ENCODE results near the gene RDH12.
"Not testable (repeated sequence)": the region's sequence is repeated elsewhere in the genome, so short reads cannot be mapped to it uniquely, and the experiment has no call there.

The RDH12 gene

GRCh38 chr14:67709346-67709745 lies 7.7 kb downstream of the RDH12 start:
- not testable (repeated sequence) for DNase-seq

DNA sequence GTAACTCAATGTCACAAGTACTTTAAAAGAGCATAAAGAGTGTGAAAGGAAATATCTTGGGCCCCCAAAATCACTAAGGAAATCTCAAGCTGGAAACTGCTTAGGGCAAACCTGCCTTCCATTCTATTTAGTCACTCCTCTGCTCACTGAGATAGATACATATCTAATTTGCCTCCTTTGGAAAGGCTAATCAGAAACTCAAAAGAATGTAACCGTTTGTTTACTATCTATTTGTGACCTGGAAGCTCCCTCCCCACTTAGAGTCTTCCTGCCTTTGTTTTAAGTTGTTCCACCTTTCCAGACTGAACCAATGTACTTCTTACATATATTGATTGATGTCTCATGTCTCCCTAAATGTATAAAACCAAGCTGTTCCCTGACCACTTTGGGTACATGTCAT lies 8.1 kb downstream of the RDH12 start:
- DNase-seq: not testable (repeated sequence)

- DNase-seq: no peak
These were observed 8.5 kb downstream of the RDH12 start for GRCh38 chr14:67710209-67710608.

- no peak for DNase-seq
These were observed 15.4 kb downstream of the RDH12 start for GRCh38 chr14:67717048-67717447.

DNA sequence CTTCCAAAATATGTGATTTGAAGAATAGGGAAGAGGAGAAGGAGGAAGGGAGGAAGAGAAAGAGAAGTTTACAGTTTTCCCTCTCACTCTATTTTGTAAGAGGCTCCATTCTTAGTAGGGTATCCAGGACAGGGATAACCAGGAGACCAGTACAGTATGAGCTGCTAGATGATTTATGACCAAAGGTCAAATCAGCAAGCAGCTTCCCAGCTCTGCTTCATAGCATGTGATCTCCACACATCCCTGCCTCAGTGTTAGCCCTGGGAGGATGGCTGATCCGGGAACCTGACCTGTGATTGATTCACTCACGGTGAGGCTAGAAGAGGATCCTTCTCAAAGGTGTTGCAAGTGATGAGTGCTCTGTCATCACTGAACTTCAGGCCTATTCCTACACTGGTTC lies 16.6 kb downstream of the RDH12 start:
- DNase-seq: no peak

DNA sequence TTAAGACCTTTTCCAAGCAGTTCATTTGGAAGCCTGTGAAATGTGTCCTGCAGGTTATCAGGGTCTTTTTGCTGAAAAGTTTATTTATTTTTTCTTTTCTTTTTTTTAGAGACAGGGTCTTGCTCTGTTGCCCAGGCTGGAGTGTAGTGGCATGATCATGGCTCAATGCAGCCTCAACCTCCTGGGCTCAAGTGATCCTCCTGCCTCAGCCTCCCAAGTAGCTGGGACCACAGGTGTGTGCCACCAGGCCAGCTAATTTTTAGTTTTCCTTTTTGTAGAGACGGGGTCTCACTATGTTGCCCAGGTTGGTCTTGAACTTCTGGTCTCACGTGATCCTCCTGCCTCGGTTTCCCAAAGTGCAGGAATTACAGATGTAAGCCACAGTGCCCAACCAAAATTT lies 17.7 kb downstream of the RDH12 start:
- not testable (repeated sequence) for DNase-seq

DNA sequence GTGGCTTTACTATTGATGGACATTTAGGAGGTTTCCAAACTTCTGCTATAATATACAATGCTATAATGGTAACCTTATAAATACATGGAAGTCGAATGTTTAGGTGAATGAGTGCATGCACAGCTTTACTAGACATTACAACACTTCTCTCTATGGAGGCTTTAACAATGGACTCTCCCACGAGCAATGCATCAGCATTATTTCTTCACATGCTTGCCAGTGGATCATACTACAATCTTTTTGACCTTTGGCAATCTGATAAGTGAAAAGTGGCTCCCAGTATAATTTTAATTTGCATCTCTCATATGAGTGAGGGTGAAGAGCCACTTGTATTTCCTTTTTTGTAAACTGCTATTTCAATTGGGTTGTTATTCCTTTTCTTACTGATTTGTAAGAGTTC lies 18.2 kb downstream of the RDH12 start:
- DNase-seq: no peak

DNA sequence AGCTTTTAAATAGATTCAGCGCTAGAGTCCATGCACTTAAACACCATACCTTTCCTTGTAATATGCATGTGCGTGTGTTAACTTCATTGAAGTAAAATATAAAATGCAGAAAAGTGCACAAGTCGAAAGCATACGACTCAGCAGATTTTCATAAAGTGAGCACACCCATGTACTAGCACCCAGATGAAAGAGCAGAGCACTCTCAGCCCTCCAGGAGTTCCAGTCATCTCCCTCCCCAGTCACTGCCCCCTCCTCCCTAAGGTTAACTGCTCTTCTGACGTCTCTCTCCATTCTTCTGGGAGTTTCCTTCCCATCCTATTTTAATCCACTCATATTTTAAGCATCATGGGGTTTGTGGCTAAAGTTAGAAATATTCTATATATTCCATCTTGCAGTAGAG lies 20.2 kb downstream of the RDH12 start:
- no peak for DNase-seq

GRCh38 chr14:67722293-67722692 lies 20.6 kb downstream of the RDH12 start:
- DNase-seq: no peak

DNA sequence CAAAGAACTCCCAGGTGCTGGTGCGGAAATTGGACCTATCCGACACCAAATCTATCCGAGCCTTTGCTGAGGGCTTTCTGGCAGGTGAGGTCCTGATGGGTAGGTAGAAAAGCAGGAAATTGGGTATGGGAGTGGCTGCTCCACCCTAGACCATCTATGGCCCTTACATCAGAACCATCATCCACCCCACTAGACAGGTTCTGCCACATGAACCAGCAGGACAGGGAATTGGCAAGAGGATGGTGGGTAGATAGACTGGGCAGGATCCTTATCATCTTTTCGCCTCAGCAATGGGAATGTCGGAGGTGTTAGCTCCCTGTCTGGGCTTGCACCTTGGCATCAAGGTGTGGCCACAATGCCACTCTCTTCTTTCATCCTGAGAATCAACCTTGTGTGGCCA lies 23.5 kb downstream of the RDH12 start:
- no peak for DNase-seq

DNA sequence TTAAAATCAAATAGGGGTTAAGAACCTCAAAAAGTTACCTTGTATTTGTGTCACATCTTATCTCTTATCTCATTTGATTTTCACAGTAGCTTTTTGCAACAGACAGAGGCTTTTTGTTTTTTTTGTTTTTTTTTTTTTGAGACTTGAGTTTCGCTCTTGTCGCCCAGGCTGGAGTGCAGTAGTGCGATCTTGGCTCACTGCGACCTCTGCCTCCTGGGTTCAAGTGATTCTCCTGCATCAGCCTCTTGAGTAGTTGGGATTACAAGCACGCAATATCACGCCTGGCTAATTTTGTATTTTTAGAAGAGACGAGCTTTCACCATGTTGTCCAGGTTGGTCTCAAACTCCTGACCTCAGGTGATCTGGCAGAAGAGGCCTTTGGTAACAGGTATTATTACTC lies 25.7 kb downstream of the RDH12 start:
- DNase-seq: no peak

DNA sequence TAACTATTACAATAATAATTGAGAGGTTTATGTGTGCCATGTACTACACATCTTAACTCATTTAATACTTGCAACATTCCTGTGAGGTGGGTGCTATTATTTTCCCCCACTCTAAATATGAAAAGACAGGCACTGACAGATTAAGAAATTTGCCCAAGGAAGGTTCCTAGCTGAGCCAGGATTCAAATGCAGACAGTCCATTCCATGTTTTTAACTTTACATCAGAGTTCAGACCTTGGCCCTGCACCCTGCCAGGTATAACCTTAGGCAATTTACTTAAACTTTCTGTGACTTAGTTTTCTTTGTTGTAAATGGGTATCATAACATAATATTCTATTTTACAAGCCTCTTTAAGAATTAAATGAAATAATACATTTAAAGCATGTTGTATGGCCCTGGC lies 26.6 kb downstream of the RDH12 start:
- DNase-seq: no peak

- DNase-seq: no peak
These were observed 27.6 kb downstream of the RDH12 start for GRCh38 chr14:67729072-67729885.

DNA sequence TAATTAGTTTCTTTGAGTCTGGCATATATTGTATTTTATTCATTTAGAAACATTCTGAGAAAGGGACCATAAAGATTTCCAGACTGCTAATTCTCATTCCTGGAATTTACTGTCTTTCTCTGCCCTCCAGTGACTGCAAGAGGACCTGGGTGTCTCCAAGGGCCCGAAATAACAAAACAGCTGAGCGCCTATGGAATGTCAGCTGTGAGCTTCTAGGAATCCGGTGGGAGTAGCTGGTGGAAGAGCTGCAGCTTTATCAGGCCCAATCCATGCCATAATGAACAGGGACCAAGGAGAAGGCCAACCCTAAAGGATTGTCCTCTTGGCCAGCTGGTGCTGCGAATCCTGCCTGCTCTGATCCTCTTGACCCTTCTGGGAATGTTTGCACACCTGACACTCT lies 31.9 kb downstream of the RDH12 start:
- DNase-seq: no peak

DNA sequence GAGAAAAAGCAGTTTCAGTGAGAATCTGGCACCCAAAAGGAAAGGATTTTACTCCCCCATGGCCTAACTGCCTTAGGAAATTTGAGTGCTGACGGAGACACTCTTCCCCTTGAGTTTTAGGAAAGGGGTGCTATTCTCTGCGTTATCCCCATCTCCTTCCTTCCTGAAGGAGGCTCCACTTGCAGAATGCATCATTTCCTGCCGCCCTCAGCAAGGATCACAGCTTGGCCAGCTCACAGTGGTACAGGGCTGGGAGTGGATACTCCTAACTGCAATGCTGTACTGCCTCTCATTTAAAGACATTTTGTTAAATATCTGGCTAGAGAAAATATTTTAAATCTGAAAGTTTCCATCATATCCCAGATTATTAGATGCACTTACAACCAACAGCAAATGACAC lies 33.0 kb downstream of the RDH12 start:
- DNase-seq: no peak

- no peak for DNase-seq
These were observed 33.9 kb downstream of the RDH12 start for GRCh38 chr14:67735336-67736147.

GRCh38 chr14:67736771-67737170 lies 35.1 kb downstream of the RDH12 start:
- DNase-seq: no peak

DNA sequence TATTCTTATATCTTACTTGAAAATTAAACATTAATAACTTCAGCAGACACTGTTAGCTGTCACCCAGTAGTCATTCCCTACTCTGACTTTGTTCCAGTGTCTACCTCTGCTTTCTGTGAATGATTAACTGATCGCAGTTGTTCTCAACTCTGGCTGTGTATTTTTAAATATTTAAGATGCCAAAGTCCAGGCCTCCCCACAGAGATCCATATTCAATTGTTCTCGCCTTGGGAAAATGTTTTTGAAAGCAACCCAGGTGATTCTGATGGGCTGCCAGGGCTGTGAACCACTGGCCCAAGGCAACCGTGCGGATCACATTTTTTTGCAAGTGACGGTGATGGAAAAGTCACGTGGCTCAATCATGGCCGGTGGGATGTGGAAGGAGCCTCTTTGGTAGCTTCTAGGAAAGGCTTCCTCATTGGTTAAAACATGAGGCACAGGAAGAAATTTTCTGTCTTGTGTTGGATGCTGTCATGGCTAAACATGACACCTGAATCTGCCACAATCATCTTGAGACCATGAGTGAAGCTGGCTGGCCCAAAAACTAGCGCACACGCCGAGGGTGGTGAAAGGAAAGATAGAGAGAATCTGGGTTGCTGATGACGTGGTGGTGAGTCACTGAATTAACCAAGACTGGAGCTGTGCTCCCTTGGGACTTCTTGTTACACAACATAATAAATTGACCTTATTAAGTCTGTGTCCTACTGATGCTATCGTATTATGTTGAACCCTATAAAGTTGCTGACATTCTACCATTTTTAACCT lies 37.2 kb downstream of the RDH12 start:
- DNase-seq: peak; percentile 13

DNA sequence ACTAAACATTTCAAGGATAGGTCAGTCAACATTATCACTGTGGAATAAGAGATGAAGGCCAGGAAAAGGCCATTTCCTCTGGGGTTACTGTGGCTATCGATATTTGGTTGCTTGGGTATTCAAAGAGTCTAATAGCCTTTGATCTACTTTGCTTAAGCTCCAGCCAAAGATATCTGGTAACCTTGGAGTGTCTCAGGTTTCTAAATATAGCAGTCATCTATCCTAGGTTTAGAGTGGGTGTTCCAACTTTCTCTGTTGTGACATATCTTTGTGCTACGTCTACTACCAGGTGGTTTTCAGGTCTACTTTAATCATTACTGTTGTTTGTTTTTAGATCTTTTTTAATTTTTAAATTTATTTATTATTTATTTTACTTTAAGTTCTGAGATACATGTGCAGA lies 42.4 kb downstream of the RDH12 start:
- DNase-seq: no peak

DNA sequence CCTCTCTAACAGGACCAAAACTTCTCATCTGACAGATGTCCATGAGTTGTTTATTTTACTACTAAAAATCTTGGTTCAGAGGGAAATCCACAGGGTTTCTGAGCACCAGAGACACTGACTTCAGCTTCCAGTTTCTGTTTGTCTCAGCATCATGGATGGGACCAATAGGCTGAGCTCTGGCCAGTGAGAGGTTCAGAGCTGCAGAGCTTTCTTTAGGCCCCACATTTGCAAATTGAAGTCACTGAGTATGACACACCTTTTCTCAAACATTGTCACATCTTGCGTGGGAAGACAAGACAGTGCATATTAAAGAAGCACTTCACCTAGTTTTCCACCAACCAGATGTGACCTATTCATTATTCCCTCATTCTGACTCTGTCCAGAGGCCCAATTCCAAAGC lies 45.2 kb downstream of the RDH12 start:
- peak; percentile 43 for DNase-seq

- DNase-seq: no peak
These were observed 46.6 kb downstream of the RDH12 start for GRCh38 chr14:67748312-67748711.

DNA sequence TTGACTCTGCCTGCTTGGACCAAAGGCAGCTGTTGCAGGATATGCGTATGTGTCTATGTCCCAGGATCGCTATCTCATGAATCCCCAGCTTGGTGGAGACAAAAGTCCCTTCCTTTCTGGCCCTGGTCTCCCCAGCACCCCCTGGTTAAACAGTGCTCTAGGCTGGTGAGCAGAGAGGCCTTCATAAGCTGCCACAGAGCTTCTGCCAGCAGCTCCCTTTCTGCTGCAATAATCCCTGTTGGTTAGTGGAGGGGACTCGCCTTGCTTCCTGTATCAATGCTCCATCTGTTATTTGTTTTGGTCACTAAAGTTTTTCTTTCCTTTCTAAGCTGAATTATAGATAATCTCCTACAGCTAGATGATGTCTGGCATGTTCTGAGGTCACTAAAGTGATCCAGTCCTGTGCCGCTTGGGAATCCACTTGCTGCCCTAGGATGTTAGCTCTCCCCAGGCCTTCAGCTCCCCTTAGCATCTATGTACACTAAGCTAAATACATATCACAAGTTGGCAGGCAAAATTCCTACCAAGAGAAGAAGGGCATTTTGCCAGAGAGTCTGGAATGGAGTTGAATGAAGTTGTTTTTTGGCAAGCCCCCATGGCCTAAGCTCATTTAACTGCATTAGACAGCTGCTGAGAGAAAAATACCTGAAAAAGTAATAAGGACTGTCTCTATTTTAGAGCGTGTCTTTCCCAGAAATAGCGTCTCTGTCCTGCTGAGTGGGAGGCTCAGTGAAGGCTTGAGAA lies 47.8 kb downstream of the RDH12 start:
- DNase-seq: no peak

GRCh38 chr14:67756496-67756895 lies 54.8 kb downstream of the RDH12 start:
- DNase-seq: no peak
